ENCODE measurements around the gene SEMA4F. TPM values are rescaled to one million over a fixed set of nuclear protein-coding genes. Genes with fewer than 3 reads are reported as not detected.
"Not testable (repeated sequence)": the region's sequence is repeated elsewhere in the genome, so short reads cannot be mapped to it uniquely, and the experiment has no call there.

SEMA4F gene
- polyA plus RNA-seq, 3 donors = 0.16 to 0.44 (median 0.43) TPM

DNA sequence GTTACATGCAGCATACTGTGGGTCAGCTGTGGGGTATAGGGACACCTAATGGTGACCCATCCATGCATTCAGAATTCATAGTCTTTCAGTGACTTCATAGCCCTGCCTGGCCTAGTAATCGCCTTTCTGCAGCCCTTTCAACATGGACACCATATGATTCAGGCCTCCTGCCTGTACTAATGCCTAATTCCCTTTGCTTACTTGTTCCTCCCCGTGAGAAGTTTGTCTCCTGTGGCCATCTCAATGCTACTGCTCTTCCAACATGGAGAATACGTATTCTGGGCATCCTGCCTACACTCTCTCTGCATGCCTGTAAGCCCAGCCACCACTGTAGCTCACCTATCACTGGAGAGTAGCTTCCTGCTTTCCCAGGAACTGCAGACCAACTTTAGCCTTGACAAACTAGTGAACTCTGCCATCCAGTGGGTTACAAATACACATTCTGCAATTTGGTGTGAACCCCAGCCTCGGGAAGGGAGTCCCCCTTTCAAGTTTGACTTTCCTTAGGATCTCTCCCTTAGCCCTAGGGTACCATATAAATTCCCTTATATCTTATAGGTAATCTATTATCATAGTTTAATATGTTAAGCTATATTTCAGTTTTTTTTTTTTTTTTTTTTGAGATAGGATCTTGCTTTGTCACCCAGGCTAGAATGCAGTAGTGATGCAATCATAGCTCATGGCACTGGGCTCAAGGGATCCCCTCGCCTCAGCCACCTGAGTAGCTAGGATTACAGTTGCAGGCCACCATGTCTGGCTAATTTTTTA, 28.2 kb upstream of the SEMA4F start:
- peaks cover 0 to under 1% of the 10 kb centered on the region in 2 donors for H3K4me1 ChIP-seq (ENCODE audit: control insufficient read depth in 1 of 2, insufficient read depth in 2 of 2, low read length in 2 of 2)
- H3K9me3 ChIP-seq (replicated peaks in 1 of 2; ENCODE audit: control insufficient read depth in 1 of 2, insufficient read depth in 1 of 2, low read length in 2 of 2) = no peaks in the 10 kb centered on the region
- no peaks in the 10 kb centered on the region for H3K27me3 ChIP-seq (ENCODE audit: control insufficient read depth in 2 of 2, insufficient read depth in 2 of 2, low read length in 2 of 2)
- no peak overlapping the region for H3K4me3 ChIP-seq (replicated peaks in 1 of 3; ENCODE audit: low read depth in 2 of 3, low read length in 3 of 3)
- H3K4me2 ChIP-seq (replicated peaks; ENCODE audit: extremely low read depth, low read length, poor library complexity, severe bottlenecking) = no peak overlapping the region
- WGBS (ENCODE audit: insufficient coverage) = 97% methylated on average over 5 of the region's 5 CpGs
- H3K9ac ChIP-seq (ENCODE audit: insufficient read depth, low read length, poor library complexity, severe bottlenecking) = no peak overlapping the region
- H2AFZ ChIP-seq (ENCODE audit: insufficient read depth, low read depth, low read length, poor library complexity, severe bottlenecking) = no peak overlapping the region
- Mint-ChIP-seq H3K27me3 (ENCODE audit: low read depth in 3 of 3) (peaks cover 0 to 2% (median 0%) of the 10 kb centered on the region in 3 donors), H3K27ac (no peak overlapping the region), H3K36me3 (no peaks in the 10 kb centered on the region), H3K9me3 (no peaks in the 10 kb centered on the region), H3K4me3 (no peak overlapping the region), H3K4me1 (no peaks in the 10 kb centered on the region)
- no peak for TF ChIP-seq CTCF (IDR thresholded peaks at IDR 0.05)
- H3K27ac ChIP-seq (ENCODE audit: low read depth in 1 of 2, low read length in 2 of 2) = no peak overlapping the region
- no peak for DNase-seq
- no peaks in the 10 kb centered on the region for H3K36me3 ChIP-seq (replicated peaks in 1 of 2; ENCODE audit: control insufficient read depth in 1 of 2, insufficient read depth in 2 of 2, low read length in 2 of 2)
- intact Hi-C loops (cut with micrococcal nuclease) = no loop called here
- no peaks in the 10 kb centered on the region for H4K20me1 ChIP-seq (ENCODE audit: insufficient read depth, low read length)
- H3K79me2 ChIP-seq (ENCODE audit: insufficient read depth, low read length) = no peaks in the 10 kb centered on the region

DNA sequence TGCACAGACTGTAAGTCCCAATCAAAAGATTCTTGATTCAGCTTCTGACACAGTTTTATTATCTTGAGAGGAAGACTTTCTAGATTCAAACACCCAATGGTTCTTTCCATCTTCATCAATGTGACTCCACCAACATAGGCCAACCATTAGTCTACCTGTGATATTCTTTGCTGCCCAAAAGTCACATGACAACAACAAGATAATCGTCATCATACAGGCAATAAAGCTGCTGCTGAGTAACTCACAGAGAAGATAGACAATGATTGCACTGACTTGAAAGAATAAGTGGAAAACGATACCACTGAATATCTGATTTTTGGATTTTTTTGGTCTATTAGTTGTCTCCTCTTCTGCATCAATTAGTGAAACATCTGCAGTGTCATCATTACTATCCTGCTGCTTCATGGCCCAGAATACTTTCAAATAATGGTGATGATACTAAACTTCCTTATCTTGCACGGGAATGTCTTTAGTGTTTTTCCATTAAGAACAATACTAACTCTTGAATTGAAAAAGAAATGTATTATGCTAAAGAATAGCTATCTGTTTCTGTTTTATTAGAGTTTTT, 25.4 kb upstream of the SEMA4F start:
- H3K27ac Mint-ChIP-seq = no peak overlapping the region
- no peak for DNase-seq
- Histone ChIP-seq H3K79me2 (ENCODE audit: insufficient read depth, low read length) (no peaks in the 10 kb centered on the region), H3K4me3 (replicated peaks in 1 of 3; ENCODE audit: low read depth in 2 of 3, low read length in 3 of 3) (no peak overlapping the region), H3K27ac (ENCODE audit: low read depth in 1 of 2, low read length in 2 of 2) (no peak overlapping the region), H4K20me1 (ENCODE audit: insufficient read depth, low read length) (no peaks in the 10 kb centered on the region), H2AFZ (ENCODE audit: insufficient read depth, low read depth, low read length, poor library complexity, severe bottlenecking) (no peak overlapping the region), H3K36me3 (replicated peaks in 1 of 2; ENCODE audit: control insufficient read depth in 1 of 2, insufficient read depth in 2 of 2, low read length in 2 of 2) (no peaks in the 10 kb centered on the region), H3K9ac (ENCODE audit: insufficient read depth, low read length, poor library complexity, severe bottlenecking) (no peak overlapping the region), H3K9me3 (replicated peaks in 1 of 2; ENCODE audit: control insufficient read depth in 1 of 2, insufficient read depth in 1 of 2, low read length in 2 of 2) (no peaks in the 10 kb centered on the region), H3K4me1 (ENCODE audit: control insufficient read depth in 1 of 2, insufficient read depth in 2 of 2, low read length in 2 of 2) (no peaks in the 10 kb centered on the region), H3K27me3 (ENCODE audit: control insufficient read depth in 2 of 2, insufficient read depth in 2 of 2, low read length in 2 of 2) (no peaks in the 10 kb centered on the region), H3K4me2 (replicated peaks; ENCODE audit: extremely low read depth, low read length, poor library complexity, severe bottlenecking) (no peak overlapping the region)
- no peaks in the 10 kb centered on the region for H3K9me3 Mint-ChIP-seq
- H3K4me1 Mint-ChIP-seq = no peaks in the 10 kb centered on the region
- intact Hi-C loops (cut with micrococcal nuclease) = no loop called here
- WGBS (ENCODE audit: insufficient coverage) = no CpG with 5 or more reads among the region's 3 CpGs
- H3K36me3 Mint-ChIP-seq = no peaks in the 10 kb centered on the region
- H3K4me3 Mint-ChIP-seq = no peak overlapping the region
- TF ChIP-seq CTCF (IDR thresholded peaks at IDR 0.05) = no peak
- H3K27me3 Mint-ChIP-seq (ENCODE audit: low read depth in 3 of 3) = peaks cover 0 to 1% (median 0%) of the 10 kb centered on the region in 3 donors

GRCh38 chr2:74630454-74630853, 23.6 kb upstream of the SEMA4F start:
- H3K4me3 Mint-ChIP-seq; H3K27ac ChIP-seq (ENCODE audit: low read depth in 1 of 2, low read length in 2 of 2); H3K27me3 Mint-ChIP-seq (ENCODE audit: low read depth in 3 of 3); H3K4me1 Mint-ChIP-seq; H3K9ac ChIP-seq (ENCODE audit: insufficient read depth, low read length, poor library complexity, severe bottlenecking); H3K9me3 ChIP-seq (replicated peaks in 1 of 2; ENCODE audit: control insufficient read depth in 1 of 2, insufficient read depth in 1 of 2, low read length in 2 of 2); H4K20me1 ChIP-seq (ENCODE audit: insufficient read depth, low read length); H3K79me2 ChIP-seq (ENCODE audit: insufficient read depth, low read length); H2AFZ ChIP-seq (ENCODE audit: insufficient read depth, low read depth, low read length, poor library complexity, severe bottlenecking); intact Hi-C loops (cut with micrococcal nuclease); DNase-seq; H3K9me3 Mint-ChIP-seq; H3K4me1 ChIP-seq (ENCODE audit: control insufficient read depth in 1 of 2, insufficient read depth in 2 of 2, low read length in 2 of 2); H3K27me3 ChIP-seq (ENCODE audit: control insufficient read depth in 2 of 2, insufficient read depth in 2 of 2, low read length in 2 of 2); H3K4me2 ChIP-seq (replicated peaks; ENCODE audit: extremely low read depth, low read length, poor library complexity, severe bottlenecking); H3K36me3 Mint-ChIP-seq; H3K36me3 ChIP-seq (replicated peaks in 1 of 2; ENCODE audit: control insufficient read depth in 1 of 2, insufficient read depth in 2 of 2, low read length in 2 of 2); H3K4me3 ChIP-seq (replicated peaks in 1 of 3; ENCODE audit: low read depth in 2 of 3, low read length in 3 of 3); H3K27ac Mint-ChIP-seq: not testable (repeated sequence)
- WGBS (ENCODE audit: insufficient coverage) = 100% methylated on average over 2 of the region's 3 CpGs

Data from CD14-positive monocyte (primary cell).